T follicular helper cell (primary cell): ENCODE data around the gene KIF22.
"Not testable (repeated sequence)": the region's sequence is repeated elsewhere in the genome, so short reads cannot be mapped to it uniquely, and the experiment has no call there.

ENCODE experiments used
- DNase-seq: peaks from one replicate; pipeline ENCODE4 v3.0.0-alpha.2; 2020; ENCODE audit warnings: low read depth
- total RNA-seq, 2 experiments: gene quantifications; one replicate each; lab custom pipeline; 2026; lab: John Stamatoyannopoulos, UW

Gene KIF22
- total RNA-seq, result 50.3 to 88.7 reads per million in 2 experiments

GRCh38 chr16:29790183-29790948, at the start of gene KIF22:
KIF22 (plus strand) TSS chr16:29790751; CDS start chr16:29790760, 9 bp downstream.
- peak; percentile 99 for DNase-seq

DNA sequence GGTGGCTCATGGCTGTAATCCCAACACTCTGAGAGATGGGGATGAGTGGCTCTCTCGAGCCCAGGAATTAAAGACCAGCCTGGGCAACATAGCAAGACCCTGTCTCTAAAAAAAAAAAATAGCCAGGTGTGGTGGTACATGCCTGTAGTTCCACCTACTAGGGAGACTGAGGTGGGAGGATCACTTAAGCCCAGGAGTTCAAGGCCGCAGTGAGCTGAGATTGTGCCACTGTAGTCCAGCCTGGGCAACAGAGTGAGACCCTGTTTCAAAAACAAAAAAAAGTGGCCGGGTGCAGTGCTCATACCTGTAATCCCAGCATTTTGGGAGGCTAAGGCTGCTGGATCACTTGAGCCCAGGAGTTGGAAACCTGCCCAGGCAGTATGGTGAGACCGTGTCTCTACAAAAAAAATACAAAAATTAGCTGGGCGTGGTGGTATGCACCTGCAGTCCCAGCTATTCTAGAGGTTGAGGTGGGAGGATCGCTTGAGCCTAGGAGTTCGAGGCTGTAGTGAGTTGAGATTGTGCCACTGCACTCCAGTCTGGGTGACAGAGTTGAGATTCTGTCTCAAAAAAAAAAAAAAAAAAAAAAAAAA, 47.8 kb upstream of the KIF22 start:
- DNase-seq, result no peak

DNA sequence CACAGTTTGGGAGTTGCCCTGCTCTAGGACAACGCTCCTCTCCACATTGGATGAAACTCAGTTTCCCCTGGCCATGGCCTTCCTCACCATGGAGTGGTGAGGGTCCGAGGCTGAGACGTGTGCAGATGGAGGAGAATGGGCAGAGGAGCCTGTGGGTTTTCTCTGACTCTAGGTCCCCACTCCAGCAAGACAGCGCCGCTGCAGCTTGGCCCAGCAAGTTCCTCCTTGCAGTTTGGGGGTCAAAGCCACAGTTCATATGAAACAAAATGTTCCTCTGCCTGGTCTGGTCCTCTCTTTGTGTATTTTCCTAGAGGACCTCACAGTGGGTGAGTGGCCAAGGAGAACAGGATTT, 47.1 kb upstream of the KIF22 start:
- DNase-seq, result no peak

GRCh38 chr16:29743827-29744531, 46.6 kb upstream of the KIF22 start:
- no peak for DNase-seq

- DNase-seq, result no peak
Observed at GRCh38 chr16:29744541-29745101, 45.9 kb upstream of the KIF22 start.

- no peak for DNase-seq
Observed at GRCh38 chr16:29745121-29745852, 45.3 kb upstream of the KIF22 start.

DNA sequence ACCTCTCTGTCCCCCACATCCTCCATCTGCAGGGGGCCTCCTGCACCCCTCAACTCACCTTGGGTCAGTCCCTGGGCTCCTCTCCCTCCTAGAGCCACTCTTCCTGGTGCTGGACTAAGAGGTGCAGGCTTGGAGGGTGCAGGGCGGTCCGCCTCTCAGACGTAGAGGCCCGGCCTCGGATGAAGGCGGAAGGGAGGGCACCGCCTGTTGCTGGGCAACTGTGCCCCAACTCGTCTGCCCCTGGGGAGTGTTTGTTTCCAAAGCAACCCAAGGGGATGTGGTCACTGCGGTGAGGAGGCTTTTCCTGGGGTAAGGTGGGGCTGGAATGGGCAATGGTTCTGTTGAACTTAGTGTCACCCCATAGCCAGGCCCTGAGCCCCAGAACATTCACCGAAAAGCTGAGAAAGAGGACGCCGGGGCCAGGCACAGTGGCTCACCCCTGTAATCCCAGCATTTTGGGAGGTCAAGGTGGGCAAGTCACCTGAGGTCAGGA, 44.7 kb upstream of the KIF22 start, which contains the start of gene C16orf54:
Gene C16orf54, minus strand, starts transcription at position 138 of the 493 bp plus-strand sequence. CDS start 1,039 bp downstream, outside the sequence.
- peak; percentile 93 for DNase-seq

DNA sequence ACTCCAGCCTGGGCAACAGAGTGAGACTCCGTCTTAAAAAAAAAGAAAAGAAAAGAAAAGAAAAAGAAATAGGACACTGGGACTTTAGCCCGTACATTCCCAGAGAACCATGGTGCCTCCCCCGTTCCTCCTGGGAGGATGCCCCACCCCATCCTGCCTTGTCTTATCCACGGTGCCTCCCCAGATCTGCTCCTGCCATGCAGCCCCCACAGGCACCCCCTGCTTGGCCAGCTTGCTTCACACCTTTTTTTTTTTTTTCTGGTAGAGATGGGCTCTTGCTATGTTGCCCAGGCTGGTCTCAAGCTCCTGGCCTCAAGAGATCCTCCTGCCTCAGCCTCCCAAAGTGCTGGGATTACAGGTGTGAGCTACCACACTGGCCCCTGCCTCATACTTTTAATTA, 44.0 kb upstream of the KIF22 start:
- DNase-seq, result not testable (repeated sequence)

GRCh38 chr16:29747947-29748759, 42.4 kb upstream of the KIF22 start:
- no peak for DNase-seq

DNA sequence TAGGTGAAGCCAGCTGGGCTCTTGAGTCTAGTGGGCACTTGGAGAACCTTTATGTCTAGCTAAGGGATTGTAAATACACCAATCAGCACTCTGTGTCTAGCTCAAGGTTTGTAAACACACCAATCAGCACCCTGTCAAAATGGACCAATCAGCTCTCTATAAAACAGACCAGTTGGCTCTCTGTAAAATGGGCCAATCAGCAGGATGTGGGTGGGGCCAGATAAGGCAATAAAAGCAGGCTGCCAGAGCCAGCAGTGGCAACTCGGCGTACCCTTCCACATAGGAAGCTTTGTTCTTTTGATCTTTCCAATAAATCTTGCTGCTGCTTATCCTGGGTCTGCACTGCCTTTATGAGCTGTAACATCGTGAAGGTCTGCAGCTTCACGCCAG, 41.8 kb upstream of the KIF22 start:
- DNase-seq, result not testable (repeated sequence)

- no peak for DNase-seq
Observed at GRCh38 chr16:29753516-29753915, 37.0 kb upstream of the KIF22 start.

DNA sequence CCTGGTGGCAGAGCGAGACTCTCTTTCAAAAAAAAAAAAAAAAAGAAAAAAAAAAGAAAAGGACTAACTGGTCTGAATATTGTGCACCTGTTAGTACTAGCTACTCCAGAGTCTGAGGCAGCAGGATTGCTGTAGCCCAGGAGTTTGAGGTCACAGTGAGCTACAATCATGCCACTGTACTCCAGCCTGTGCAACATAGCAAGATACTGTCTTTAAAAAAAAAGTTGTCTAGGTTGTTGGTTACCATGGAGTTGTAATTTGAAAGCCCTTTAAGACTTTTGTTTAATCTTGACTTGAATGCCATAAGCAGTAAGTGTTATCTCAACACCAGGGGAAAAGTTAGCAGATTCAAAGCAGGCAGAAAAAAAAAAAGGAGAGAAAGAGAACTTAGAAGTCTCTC, 33.9 kb upstream of the KIF22 start:
- no peak for DNase-seq

- not testable (repeated sequence) for DNase-seq
Observed at GRCh38 chr16:29757086-29757485, 33.5 kb upstream of the KIF22 start.

- no peak for DNase-seq
Observed at GRCh38 chr16:29757950-29758466, 32.5 kb upstream of the KIF22 start.

DNA sequence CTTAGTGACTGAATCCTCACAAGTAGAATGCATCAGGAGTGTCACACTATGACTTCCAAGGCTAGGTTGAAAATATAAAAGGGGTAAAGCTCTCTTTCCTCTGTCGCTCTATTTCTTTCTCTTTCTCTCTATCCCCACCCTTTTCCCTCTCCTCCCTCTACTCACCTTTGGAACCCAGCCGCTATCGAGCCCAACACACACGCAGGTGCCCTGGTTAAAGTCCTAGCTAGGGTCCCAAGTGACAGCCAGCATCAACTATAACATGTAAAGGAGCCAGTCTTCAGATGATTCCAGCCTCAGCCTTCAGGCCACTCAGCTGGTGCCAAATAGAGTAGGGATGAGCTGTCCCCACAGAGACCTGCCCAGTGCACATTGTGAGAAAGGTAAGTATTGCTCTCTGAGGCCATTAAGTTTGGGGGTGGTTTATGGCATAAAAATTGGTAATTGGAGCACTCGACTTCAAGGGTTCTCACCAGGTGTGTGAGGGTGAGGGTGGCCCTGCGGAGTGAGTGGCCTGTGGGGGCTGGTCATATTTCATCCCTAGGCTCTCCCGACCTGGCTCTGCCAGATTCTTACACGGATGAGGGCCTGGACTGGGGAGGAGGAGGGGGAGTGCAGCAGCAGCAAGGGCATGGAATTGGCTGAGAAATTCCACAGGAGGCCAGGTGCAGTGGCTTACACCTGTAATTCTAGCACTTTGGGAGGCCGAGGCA, 29.8 kb upstream of the KIF22 start:
- no peak for DNase-seq

GRCh38 chr16:29761280-29761651, 29.3 kb upstream of the KIF22 start:
- not testable (repeated sequence) for DNase-seq

GRCh38 chr16:29761882-29762281, 28.7 kb upstream of the KIF22 start:
- DNase-seq, result no peak

GRCh38 chr16:29763326-29763725, 27.2 kb upstream of the KIF22 start:
- no peak for DNase-seq

GRCh38 chr16:29765167-29766032, 25.2 kb upstream of the KIF22 start:
- DNase-seq, result no peak
